GM12878 (cell line): ENCODE measurements around the gene TSPEAR. TPM values are rescaled to one million over a fixed set of nuclear protein-coding genes. Genes with fewer than 3 reads are reported as not detected.

Experiments used
- ATAC-seq: fragments of 200-7000 bp; cut with Tn5 transposase; 3 replicates; pipeline ENCODE4 v1.9.1; 2020; ENCODE audit warnings: mild to moderate bottlenecking, moderate library complexity
- BruUV-seq: library from RNA; stranded (reverse); fragments of 400-500 nt; replicated peaks from 2 replicates; lab custom pipeline; 2021; lab: Mats Ljungman, UMichigan
- CTCF ChIA-PET: fragments of 300-600 bp; sonication (Branson Sonifier 250); formaldehyde crosslinking; extraction: SDS; loops from one replicate; lab custom pipeline; 2021; ENCODE audit warnings: inconsistent platforms; lab: Yijun Ruan, JAX
- POLR2A ChIA-PET: fragments of 350-600 bp; formaldehyde crosslinking; extraction: SDS; loops from one replicate; lab custom pipeline; 2021; ENCODE audit warnings: inconsistent platforms; lab: Charles Lee
- RAD21 ChIA-PET: fragments of 300-600 bp; sonication (Branson Sonifier 250); formaldehyde crosslinking; loops from one replicate; lab custom pipeline; 2023; ENCODE audit warnings: antibody characterized with exemption; ENCODE audit not compliant: unreplicated experiment; lab: Charles Lee
- SMC1A ChIA-PET: fragments of 300-600 bp; sonication (Branson Sonifier 250); formaldehyde crosslinking; loops from one replicate; lab custom pipeline; 2023; ENCODE audit not compliant: unreplicated experiment, uncharacterized antibody; lab: Charles Lee
- DNase-seq: peaks from one replicate; pipeline ENCODE4 v3.0.0-alpha.2; 2011; ENCODE audit warnings: low read depth, low spot score
- FAIRE-seq: peaks from 3 replicates; lab custom pipeline; 2011; peaks lifted over from hg19 to GRCh38; lab: Jason Lieb, UNC
- H2AFZ ChIP-seq: 2 replicates; pipeline ENCODE4 v1.6.0; 2011; ENCODE audit warnings: low read depth, low read length, control low read depth; ENCODE audit not compliant: control insufficient read depth
- H3K27ac ChIP-seq: 2 replicates; pipeline ENCODE4 v1.5.1; 2011; ENCODE audit warnings: control low read depth; ENCODE audit not compliant: control insufficient read depth, insufficient read depth
- H3K27me3 ChIP-seq, 2 experiments: replicated peaks in 1 of 2; 2 replicates each; pipeline versions ENCODE4 v1.6.0 to v1.6.1; 2011; ENCODE audit warnings: low read length in 1 of 2; ENCODE audit not compliant: control insufficient read depth in 2 of 2, insufficient read depth in 2 of 2
- H3K36me3 ChIP-seq, 2 experiments: 2 replicates each; pipeline ENCODE4 v1.5.1; 2011; ENCODE audit warnings: low read length in 1 of 2; ENCODE audit not compliant: control insufficient read depth in 2 of 2, insufficient read depth in 2 of 2
- H3K4me1 ChIP-seq: 2 replicates; pipeline ENCODE4 v1.6.1; 2011; ENCODE audit warnings: mild to moderate bottlenecking, low read length, moderate library complexity, mixed read lengths; ENCODE audit not compliant: control insufficient read depth, insufficient read depth
- H3K4me2 ChIP-seq: 2 replicates; pipeline ENCODE4 v1.6.0; 2011; ENCODE audit warnings: control low read depth; ENCODE audit not compliant: control insufficient read depth, insufficient read depth
- H3K4me3 ChIP-seq: fragments of 200-600 bp; sonication (generic); 2 replicates; pipeline ENCODE4 v1.5.1; 2016
- H3K79me2 ChIP-seq: 2 replicates; pipeline ENCODE4 v1.6.0; 2011; ENCODE audit warnings: low read length; ENCODE audit not compliant: control insufficient read depth, insufficient read depth
- H3K9ac ChIP-seq: 2 replicates; pipeline ENCODE4 v1.8.0; 2011; ENCODE audit warnings: low read length, control low read depth, mixed read lengths; ENCODE audit not compliant: control insufficient read depth, insufficient read depth
- H3K9me3 ChIP-seq: replicated peaks from 3 replicates; pipeline ENCODE4 v1.5.1; 2011; ENCODE audit warnings: mild to moderate bottlenecking, low read length; ENCODE audit not compliant: control insufficient read depth, insufficient read depth
- H4K20me1 ChIP-seq: 2 replicates; pipeline ENCODE4 v1.6.0; 2011; ENCODE audit not compliant: control insufficient read depth, insufficient read depth
- CREB1 ChIP-seq: IDR thresholded peaks from 2 replicates; pipeline ENCODE4 v1.6.1; 2012; ENCODE audit warnings: low read depth, mild to moderate bottlenecking, inconsistent platforms
- E4F1 ChIP-seq: fragments of 450-650 bp; IDR thresholded peaks from 2 replicates; pipeline ENCODE4 v1.6.1; 2018; ENCODE audit warnings: borderline replicate concordance, mild to moderate bottlenecking; ENCODE audit not compliant: partially characterized antibody
- ESRRA ChIP-seq: IDR thresholded peaks from 2 replicates; pipeline ENCODE4 v1.6.1; 2012; ENCODE audit warnings: mild to moderate bottlenecking, low read length, improper control_type of control experiment
- GABPA ChIP-seq: IDR thresholded peaks from 2 replicates; pipeline ENCODE4 v1.6.1; 2014; ENCODE audit warnings: antibody characterized with exemption, low read depth, mild to moderate bottlenecking, inconsistent platforms
- IRF5 ChIP-seq: fragments of 450-650 bp; IDR thresholded peaks from 2 replicates; pipeline ENCODE4 v1.6.1; 2017; ENCODE audit warnings: borderline replicate concordance
- MEF2B ChIP-seq: fragments of 450-650 bp; IDR thresholded peaks from 2 replicates; pipeline ENCODE4 v1.6.1; 2018; ENCODE audit warnings: mild to moderate bottlenecking, moderate library complexity; ENCODE audit not compliant: partially characterized antibody, poor library complexity, severe bottlenecking
- MLLT1 ChIP-seq: fragments of 450-650 bp; IDR thresholded peaks from 2 replicates; pipeline ENCODE4 v1.6.1; 2016; ENCODE audit warnings: mild to moderate bottlenecking
- NBN ChIP-seq: fragments of 450-650 bp; IDR thresholded peaks from 2 replicates; pipeline ENCODE4 v1.6.1; 2016
- NFXL1 ChIP-seq: fragments of 450-650 bp; IDR thresholded peaks from 2 replicates; pipeline ENCODE4 v1.6.1; 2017; ENCODE audit warnings: antibody characterized with exemption, mild to moderate bottlenecking, borderline replicate concordance
- NRF1 ChIP-seq: conservative IDR thresholded peaks from 2 replicates; pipeline ENCODE4 v1.6.1; 2011; ENCODE audit warnings: mild to moderate bottlenecking, low read depth, low read length, improper control_type of control experiment
- RB1 ChIP-seq: fragments of 450-650 bp; formaldehyde crosslinking; IDR thresholded peaks from 2 replicates; pipeline ENCODE4 v1.6.1; 2017; ENCODE audit warnings: mild to moderate bottlenecking, borderline replicate concordance
- SMARCA5 ChIP-seq: fragments of 450-650 bp; IDR thresholded peaks from 2 replicates; pipeline ENCODE4 v1.6.1; 2017; ENCODE audit warnings: mild to moderate bottlenecking
- STAT1 ChIP-seq: fragments of 450-650 bp; conservative IDR thresholded peaks from 2 replicates; pipeline ENCODE4 v1.6.1; 2014; ENCODE audit warnings: antibody characterized with exemption, mild to moderate bottlenecking
- ZBED1 ChIP-seq: IDR thresholded peaks from 2 replicates; pipeline ENCODE4 v1.6.1; 2016; ENCODE audit warnings: borderline replicate concordance
- ZBTB33 ChIP-seq: fragments of 450-650 bp; IDR thresholded peaks from 2 replicates; pipeline ENCODE4 v1.6.1; 2017; ENCODE audit warnings: mild to moderate bottlenecking
- WGBS: methylation state at CpG from one replicate; pipeline ENCODE4 v1.1.6; 2016; ENCODE audit warnings: low lambda C conversion rate; ENCODE audit not compliant: insufficient replicate concordance, insufficient coverage; ENCODE audit errors: missing lambda C conversion rate; 5-methylcytosine and 5-hydroxymethylcytosine counted together
- in situ Hi-C: fragments of 300-500 bp; cut with MboI; formaldehyde crosslinking; loops from 9 replicates; pipeline ENCODE4 v1.14.3; 2018; ENCODE audit warnings: mixed read lengths
- intact Hi-C: fragments of 100-400 bp; cut with micrococcal nuclease; formaldehyde crosslinking; loops from one replicate; pipeline ENCODE4 v1.14.2; 2022; ENCODE audit not compliant: unreplicated experiment
- polyA plus RNA-seq, 11 experiments: library from polyadenylated mRNA; depleted of rRNA in 4 of 11; unstranded in 6 of 11; stranded (reverse) in 5 of 11; fragments of >200 nt; fragmentation: Nextera tagmentation in 4 of 11; fragmentation: Illumina TruSeq in 1 of 11; extraction: Ambion mirVana in 4 of 11; extraction: Trizol in 1 of 11; gene quantifications; 1 replicate in 1 of 11; 2 replicates in 10 of 11; pipeline versions ENCODE4 v1.2.1 to v1.2.3, GENCODE V29; 2011 to 2016; ENCODE audit warnings: inconsistent platforms in 2 of 11, missing spikeins in 2 of 11, low read depth in 1 of 11
- total RNA-seq, 4 experiments: library from RNA; depleted of rRNA in 3 of 4; stranded (reverse); fragments of >200 nt in 3 of 4; fragmentation: Illumina TruSeq in 1 of 4; extraction: Trizol in 1 of 4; gene quantifications; 2 replicates each; pipeline versions ENCODE4 v1.2.1 to v1.2.3, GENCODE V29; 2013 to 2021

Gene TSPEAR
- total and polyA plus RNA-seq, 10 of the 15 experiments (the other 5 are each of a cell fraction or from before 2014, with no cell fraction given) = not detected

- no peak for TF ChIP-seq ZBED1
Measured at GRCh38 chr21:44695641-44696040, 15.7 kb downstream of the TSPEAR start (continued).

GRCh38 chr21:44695184-44695583 lies 16.2 kb downstream of the TSPEAR start:
- WGBS = 5% methylated on average over 7 of the region's 8 CpGs
- Histone ChIP-seq H3K9me3 (peaks cover 1% of the 10 kb centered on the region; the same call in 2 of the 3 replicates), H3K27me3 (peaks cover 2 to 3% of the 10 kb centered on the region in 2 experiments; a peak in 3 of 4 replicates), H3K9ac (no peak overlapping the region), H3K79me2 (no peaks in the 10 kb centered on the region), H3K4me1 (no peaks in the 10 kb centered on the region), H2AFZ (no peak overlapping the region), H4K20me1 (no peaks in the 10 kb centered on the region), H3K4me2 (no peak overlapping the region), H3K27ac (no peak overlapping the region), H3K4me3 (no peak overlapping the region), H3K36me3 (no peaks in the 10 kb centered on the region)
- intact Hi-C loops = no loop called here
- RAD21 ChIA-PET = no interaction called here
- FAIRE-seq (no peak), DNase-seq (no peak), ATAC-seq (no peak)
- POLR2A ChIA-PET = no interaction called here
- CTCF ChIA-PET = no interaction called here
- BruUV-seq = no TSS peak
- SMC1A ChIA-PET = no interaction called here
- in situ Hi-C loops = no loop called here
- TF ChIP-seq ZBTB33 = no peak
- no peak for TF ChIP-seq IRF5
- TF ChIP-seq STAT1 = no peak
- TF ChIP-seq GABPA = no peak
- TF ChIP-seq CREB1 = no peak
- TF ChIP-seq MEF2B = no peak
- no peak for TF ChIP-seq RB1
- no peak for TF ChIP-seq NRF1
- TF ChIP-seq MLLT1 = no peak
- TF ChIP-seq SMARCA5 = no peak
- TF ChIP-seq NBN = no peak
- no peak for TF ChIP-seq ESRRA
- TF ChIP-seq E4F1 = no peak
- no peak for TF ChIP-seq NFXL1
